GM23338 (cell line): ENCODE measurements around the gene HTT. TPM values are rescaled to one million over a fixed set of nuclear protein-coding genes. Genes with fewer than 3 reads are reported as not detected.

Source experiments
- ATAC-seq: fragments of 200-7000 bp; cut with Tn5 transposase; 3 replicates; pipeline ENCODE4 v1.9.1; 2020
- DNase-seq: peaks from one replicate; pipeline ENCODE4 v3.0.0-alpha.2; 2015; ENCODE audit warnings: low spot score
- H2AFZ ChIP-seq: fragments of 200-600 bp; sonication (generic); 2 replicates; pipeline ENCODE4 v1.8.0; 2016; ENCODE audit warnings: antibody characterized with exemption, mild to moderate bottlenecking, moderate library complexity
- H3F3A ChIP-seq: fragments of 200-600 bp; sonication (generic); replicated peaks from 2 replicates; pipeline ENCODE4 v1.8.0; 2017; ENCODE audit warnings: antibody characterized with exemption, mixed run types, low read depth
- H3K27ac ChIP-seq: fragments of 200-600 bp; sonication (generic); 2 replicates; pipeline ENCODE4 v1.6.1; 2016; ENCODE audit warnings: low read depth
- H3K27me3 ChIP-seq: fragments of 200-600 bp; sonication (generic); 2 replicates; pipeline ENCODE4 v1.8.0; 2016; ENCODE audit warnings: mild to moderate bottlenecking, mixed run types, moderate library complexity; ENCODE audit not compliant: insufficient read depth
- H3K36me3 ChIP-seq: fragments of 200-600 bp; sonication (generic); 2 replicates; pipeline ENCODE4 v1.8.0; 2016; ENCODE audit warnings: mild to moderate bottlenecking; ENCODE audit not compliant: insufficient read depth
- H3K4me1 ChIP-seq: fragments of 200-600 bp; sonication (generic); 2 replicates; pipeline ENCODE4 v1.8.0; 2016; ENCODE audit warnings: mild to moderate bottlenecking, moderate library complexity; ENCODE audit not compliant: insufficient read depth
- H3K4me2 ChIP-seq: fragments of 200-600 bp; sonication (generic); 2 replicates; pipeline ENCODE4 v1.7.1; 2017; ENCODE audit warnings: mixed run types
- H3K4me3 ChIP-seq: fragments of 200-600 bp; sonication (generic); 2 replicates; pipeline ENCODE4 v1.6.1; 2016; ENCODE audit warnings: mixed run types
- H3K79me2 ChIP-seq: fragments of 200-600 bp; sonication (generic); replicated peaks from 2 replicates; pipeline ENCODE4 v1.8.0; 2017; ENCODE audit warnings: mild to moderate bottlenecking; ENCODE audit not compliant: insufficient read depth
- H3K9me2 ChIP-seq: fragments of 200-600 bp; sonication (generic); 2 replicates; pipeline ENCODE4 v1.8.0; 2017; ENCODE audit not compliant: insufficient read depth
- H4K20me1 ChIP-seq: fragments of 200-600 bp; sonication (generic); replicated peaks from 2 replicates; pipeline ENCODE4 v1.8.0; 2017; ENCODE audit warnings: mild to moderate bottlenecking; ENCODE audit not compliant: insufficient read depth
- H3K27ac Mint-ChIP-seq: 2 replicates; pipeline ENCODE4 v1.8.0; 2020; ENCODE audit warnings: inconsistent platforms, mild to moderate bottlenecking, moderate library complexity, mixed read lengths
- H3K27me3 Mint-ChIP-seq: 3 replicates; pipeline ENCODE4 v1.8.0; 2022; ENCODE audit warnings: low read depth, mild to moderate bottlenecking, moderate library complexity, mixed read lengths, inconsistent platforms; ENCODE audit not compliant: insufficient read depth, poor library complexity
- H3K36me3 Mint-ChIP-seq: 3 replicates; pipeline ENCODE4 v1.8.0; 2021; ENCODE audit warnings: low read depth, mild to moderate bottlenecking, inconsistent platforms, moderate library complexity, mixed read lengths
- H3K4me1 Mint-ChIP-seq: 3 replicates; pipeline ENCODE4 v1.8.0; 2020; ENCODE audit warnings: mild to moderate bottlenecking, inconsistent platforms, mixed read lengths
- H3K4me3 Mint-ChIP-seq: 3 replicates; pipeline ENCODE4 v1.8.0; 2021; ENCODE audit warnings: moderate library complexity, mild to moderate bottlenecking, inconsistent platforms, mixed read lengths
- H3K9me3 Mint-ChIP-seq: 3 replicates; pipeline ENCODE4 v1.8.0; 2020; ENCODE audit warnings: moderate library complexity, mild to moderate bottlenecking, inconsistent platforms, mixed read lengths
- CREB1 ChIP-seq: fragments of 250-450 bp; sonication (Bioruptor Pico); IDR thresholded peaks from 2 replicates; pipeline ENCODE4 v1.5.0; 2020; ENCODE audit warnings: low read depth, mild to moderate bottlenecking, moderate library complexity
- CTCF ChIP-seq, 2 experiments: fragments of 200-600 bp in 1 of 2; sonication (generic) in 1 of 2; conservative IDR thresholded peaks; 2 replicates each; pipeline versions ENCODE4 v1.5.1 to v1.6.1; 2016 to 2017; ENCODE audit warnings: antibody characterized with exemption in 2 of 2, low read depth in 2 of 2, mild to moderate bottlenecking in 2 of 2, moderate library complexity in 1 of 2
- ETS1 ChIP-seq: IDR thresholded peaks from 2 replicates; pipeline ENCODE4 v1.6.1; 2016; ENCODE audit warnings: antibody characterized with exemption
- EZH2 ChIP-seq: fragments of 200-600 bp; sonication (generic); IDR thresholded peaks from one replicate; pipeline ENCODE4 v1.8.0; 2017; ENCODE audit warnings: antibody characterized with exemption, mild to moderate bottlenecking, low read depth; ENCODE audit not compliant: unreplicated experiment
- EZH2phosphoT487 ChIP-seq: fragments of 200-600 bp; sonication (generic); IDR thresholded peaks from one replicate; pipeline ENCODE4 v1.8.1; 2018; ENCODE audit warnings: antibody characterized with exemption; ENCODE audit not compliant: unreplicated experiment
- JUNB ChIP-seq: IDR thresholded peaks from one replicate; pipeline ENCODE4 v1.6.1; 2016; ENCODE audit warnings: antibody characterized with exemption; ENCODE audit not compliant: unreplicated experiment
- NANOG ChIP-seq: IDR thresholded peaks from 2 replicates; pipeline ENCODE4 v1.6.1; 2016; ENCODE audit warnings: antibody characterized with exemption, borderline replicate concordance
- POLR2AphosphoS5 ChIP-seq: IDR thresholded peaks from 2 replicates; pipeline ENCODE4 v1.6.1; 2016; ENCODE audit warnings: antibody characterized with exemption, low read depth
- REST ChIP-seq: IDR thresholded peaks from one replicate; pipeline ENCODE4 v1.6.1; 2018; ENCODE audit warnings: antibody characterized with exemption; ENCODE audit not compliant: unreplicated experiment
- STAT1 ChIP-seq: IDR thresholded peaks from one replicate; pipeline ENCODE4 v1.6.1; 2016; ENCODE audit warnings: antibody characterized with exemption; ENCODE audit not compliant: unreplicated experiment
- ZNF114 ChIP-seq: fragments of 250-450 bp; sonication (Bioruptor Pico); IDR thresholded peaks from 2 replicates; pipeline ENCODE4 v1.5.0; 2020; ENCODE audit warnings: mild to moderate bottlenecking, moderate library complexity
- ZNF331 ChIP-seq: fragments of 250-450 bp; sonication (Bioruptor Pico); IDR thresholded peaks from 2 replicates; pipeline ENCODE4 v1.5.0; 2020; ENCODE audit warnings: low read depth, mild to moderate bottlenecking, moderate library complexity
- ZNF462 ChIP-seq: fragments of 250-450 bp; sonication (Bioruptor Pico); IDR thresholded peaks from 2 replicates; pipeline ENCODE4 v1.5.0; 2020; ENCODE audit warnings: mild to moderate bottlenecking, moderate library complexity
- polyA plus RNA-seq: library from polyadenylated mRNA; unstranded; fragments of >200 nt; fragmentation: Nextera tagmentation; extraction: Ambion mirVana; gene quantifications from 2 replicates; pipeline ENCODE4 v1.2.1, GENCODE V29; 2016
- total RNA-seq: library from RNA; depleted of rRNA; stranded (reverse); fragments of >200 nt; shearing (Covaris generic); gene quantifications from 2 replicates; pipeline ENCODE4 v1.2.3, GENCODE V29; 2014

HTT gene
- total and polyA plus RNA-seq, 2 experiments from 2014 or later = 26.6 to 67.7 TPM

GRCh38 chr4:3188118-3188517 is 113.6 kb downstream of the HTT start:
- H3F3A ChIP-seq = no peaks in the 10 kb centered on the region
- no peaks in the 10 kb centered on the region for H3K79me2 ChIP-seq
- no peak overlapping the region for H3K4me2 ChIP-seq
- H3K4me3 Mint-ChIP-seq = no peak overlapping the region
- H3K27ac Mint-ChIP-seq = no peak overlapping the region
- H3K4me1 ChIP-seq = no peaks in the 10 kb centered on the region
- peaks cover 4% of the 10 kb centered on the region for H3K27me3 Mint-ChIP-seq
- H3K9me3 Mint-ChIP-seq = no peaks in the 10 kb centered on the region
- no peak overlapping the region for H2AFZ ChIP-seq
- TF ChIP-seq NANOG = no peak
- no peak for TF ChIP-seq ZNF462 (CRISPR knock-in tag)
- no peak for TF ChIP-seq EZH2phosphoT487
- TF ChIP-seq EZH2 = no peak
- no peak for TF ChIP-seq ZNF114 (CRISPR knock-in tag)
- TF ChIP-seq STAT1 = no peak
- TF ChIP-seq ETS1 = no peak
- no peak for TF ChIP-seq CREB1 (CRISPR knock-in tag)
- TF ChIP-seq REST = no peak
- TF ChIP-seq ZNF331 (CRISPR knock-in tag) = no peak
- TF ChIP-seq POLR2AphosphoS5 = no peak
- no peak for TF ChIP-seq CTCF (conservative IDR thresholded peaks at IDR 0.05; ENCODE audit: low read depth in 2 of 2)
- no peak for TF ChIP-seq JUNB
- H3K27me3 ChIP-seq = no peaks in the 10 kb centered on the region
- no peak overlapping the region for H3K27ac ChIP-seq
- ATAC-seq = no peak
- H3K4me3 ChIP-seq = no peak overlapping the region
- peaks cover 11% of the 10 kb centered on the region; the same call in 1 of the 2 replicates for H4K20me1 ChIP-seq
- no peak for DNase-seq
- H3K9me2 ChIP-seq = no peaks in the 10 kb centered on the region
- H3K36me3 Mint-ChIP-seq = peaks cover 69% of the 10 kb centered on the region
- peaks cover 14% of the 10 kb centered on the region for H3K36me3 ChIP-seq
- H3K4me1 Mint-ChIP-seq = peaks cover 2% of the 10 kb centered on the region; the same call in 1 of the 3 replicates
